Smooth muscle cell (in vitro differentiated cells): Measurements from ENCODE around the gene PRKAG3. TPM values are rescaled to one million over a fixed set of nuclear protein-coding genes. Genes with fewer than 3 reads are reported as not detected.
A peak's percentile ranks its signal among the peaks of the same experiment; 100 is the strongest.

ENCODE experiments used
- DNase-seq: peaks from one replicate; lab custom pipeline; 2025; ENCODE audit not compliant: unreplicated experiment; lab: John Stamatoyannopoulos, UW
- H2AFZ ChIP-seq: fragments of 200-600 bp; sonication (generic); 2 replicates; pipeline ENCODE4 v1.6.0; 2016; ENCODE audit warnings: antibody characterized with exemption, low read depth, mild to moderate bottlenecking
- H3F3A ChIP-seq: fragments of 200-600 bp; sonication (generic); 2 replicates; pipeline ENCODE4 v1.6.0; 2017; ENCODE audit warnings: antibody characterized with exemption, low read depth
- H3K27ac ChIP-seq: fragments of 200-600 bp; sonication (generic); 2 replicates; pipeline ENCODE4 v1.5.1; 2016; ENCODE audit warnings: low read depth, mild to moderate bottlenecking
- H3K27me3 ChIP-seq: fragments of 200-600 bp; sonication (generic); 2 replicates; pipeline ENCODE4 v1.6.1; 2016; ENCODE audit warnings: low read depth, mild to moderate bottlenecking
- H3K36me3 ChIP-seq: fragments of 200-600 bp; sonication (generic); 2 replicates; pipeline ENCODE4 v1.5.1; 2016; ENCODE audit warnings: low read depth
- H3K4me1 ChIP-seq: fragments of 200-600 bp; sonication (generic); 2 replicates; pipeline ENCODE4 v1.5.1; 2016; ENCODE audit warnings: low read depth
- H3K4me2 ChIP-seq: fragments of 200-600 bp; sonication (generic); 2 replicates; pipeline ENCODE4 v1.6.0; 2016; ENCODE audit warnings: mild to moderate bottlenecking
- H3K4me3 ChIP-seq: fragments of 200-600 bp; sonication (generic); 2 replicates; pipeline ENCODE4 v1.5.1; 2016; ENCODE audit warnings: mild to moderate bottlenecking
- H3K79me2 ChIP-seq: fragments of 200-600 bp; sonication (generic); 2 replicates; pipeline ENCODE4 v1.6.0; 2016; ENCODE audit warnings: low read depth, mild to moderate bottlenecking
- H3K9ac ChIP-seq: fragments of 200-600 bp; sonication (generic); 2 replicates; pipeline ENCODE4 v1.6.0; 2016; ENCODE audit warnings: low read depth
- H3K9me3 ChIP-seq: fragments of 200-600 bp; sonication (generic); replicated peaks from 2 replicates; pipeline ENCODE4 v1.5.1; 2016; ENCODE audit warnings: low read depth
- H4K20me1 ChIP-seq: fragments of 200-600 bp; sonication (generic); 2 replicates; pipeline ENCODE4 v1.6.0; 2016; ENCODE audit warnings: low read depth
- CTCF ChIP-seq: fragments of 200-600 bp; sonication (generic); IDR thresholded peaks from 2 replicates; pipeline ENCODE4 v1.5.1; 2017; ENCODE audit warnings: borderline replicate concordance, mild to moderate bottlenecking, antibody characterized with exemption; ENCODE audit not compliant: insufficient read depth, poor library complexity, severe bottlenecking
- WGBS: methylation state at CpG from one replicate; pipeline ENCODE4 v1.1.7; 2016; ENCODE audit warnings: low lambda C conversion rate; 5-methylcytosine and 5-hydroxymethylcytosine counted together
- polyA plus RNA-seq: library from polyadenylated mRNA; unstranded; fragments of >200 nt; fragmentation: Nextera tagmentation; extraction: Ambion mirVana; gene quantifications from 2 replicates; pipeline ENCODE4 v1.2.1, GENCODE V29; 2016
- total RNA-seq: library from RNA; depleted of rRNA; stranded (reverse); fragments of >200 nt; gene quantifications from 2 replicates; pipeline ENCODE4 v1.2.3, GENCODE V29; 2014

The PRKAG3 gene
- total and polyA plus RNA-seq, 2 experiments from 2014 or later = not detected

- no peaks in the 10 kb centered on the region for H3K79me2 ChIP-seq
- no peaks in the 10 kb centered on the region for H3K36me3 ChIP-seq
- no peaks in the 10 kb centered on the region for H3K9me3 ChIP-seq
- no peak overlapping the region for H3K4me3 ChIP-seq
- DNase-seq = no peak
- H3K9ac ChIP-seq = no peak overlapping the region
- no peaks in the 10 kb centered on the region for H4K20me1 ChIP-seq
- H3K4me2 ChIP-seq = no peak overlapping the region
- H3K4me1 ChIP-seq = peaks cover 7% of the 10 kb centered on the region
- H3F3A ChIP-seq = no peaks in the 10 kb centered on the region
- TF ChIP-seq CTCF = no peak
- no peak overlapping the region for H2AFZ ChIP-seq
- WGBS = 37% methylated on average over 5 of the region's 5 CpGs
- H3K27ac ChIP-seq = no peak overlapping the region
- H3K27me3 ChIP-seq = peaks cover 20% of the 10 kb centered on the region
Measured at GRCh38 chr2:218853766-218854165, 22.2 kb upstream of the PRKAG3 start.

- H3K4me2 ChIP-seq = no peak overlapping the region
- H3F3A ChIP-seq = no peaks in the 10 kb centered on the region
- no peak overlapping the region for H3K27ac ChIP-seq
- no peak overlapping the region for H2AFZ ChIP-seq
- TF ChIP-seq CTCF = peak; percentile 88
- WGBS = 31% methylated on average over 16 of the region's 16 CpGs
- no peaks in the 10 kb centered on the region for H3K9me3 ChIP-seq
- H3K36me3 ChIP-seq = no peaks in the 10 kb centered on the region
- peak; percentile 12 for DNase-seq
- no peak overlapping the region for H3K9ac ChIP-seq
- peaks cover 13% of the 10 kb centered on the region for H3K27me3 ChIP-seq
- no peak overlapping the region for H3K4me3 ChIP-seq
- peaks cover 7% of the 10 kb centered on the region for H3K4me1 ChIP-seq
- no peaks in the 10 kb centered on the region for H3K79me2 ChIP-seq
- H4K20me1 ChIP-seq = no peaks in the 10 kb centered on the region
Measured at GRCh38 chr2:218852911-218853667, 21.5 kb upstream of the PRKAG3 start.

GRCh38 chr2:218851286-218851685 lies 19.7 kb upstream of the PRKAG3 start:
- Histone ChIP-seq H3F3A (no peaks in the 10 kb centered on the region), H2AFZ (no peak overlapping the region), H3K27ac (no peak overlapping the region), H3K4me1 (peaks cover 7% of the 10 kb centered on the region), H3K4me3 (no peak overlapping the region), H4K20me1 (no peaks in the 10 kb centered on the region), H3K9ac (no peak overlapping the region), H3K79me2 (no peaks in the 10 kb centered on the region), H3K4me2 (no peak overlapping the region), H3K36me3 (no peaks in the 10 kb centered on the region), H3K9me3 (no peaks in the 10 kb centered on the region), H3K27me3 (no peaks in the 10 kb centered on the region)
- 68% methylated on average over 3 of the region's 3 CpGs for WGBS
- TF ChIP-seq CTCF = no peak
- DNase-seq = no peak

- Histone ChIP-seq H3K27me3 (no peaks in the 10 kb centered on the region), H3K9ac (no peak overlapping the region), H3F3A (no peaks in the 10 kb centered on the region), H3K4me1 (peaks cover 7% of the 10 kb centered on the region), H3K79me2 (no peaks in the 10 kb centered on the region), H3K27ac (no peak overlapping the region), H2AFZ (no peak overlapping the region), H3K36me3 (no peaks in the 10 kb centered on the region), H4K20me1 (no peaks in the 10 kb centered on the region), H3K4me3 (no peak overlapping the region), H3K9me3 (no peaks in the 10 kb centered on the region), H3K4me2 (no peak overlapping the region)
- no peak for DNase-seq
- TF ChIP-seq CTCF = no peak
- WGBS = 88% methylated on average over 2 of the region's 2 CpGs
Measured at GRCh38 chr2:218850796-218851195, 19.2 kb upstream of the PRKAG3 start.
